ENCODE measurements around the gene PPM1G.

DNA sequence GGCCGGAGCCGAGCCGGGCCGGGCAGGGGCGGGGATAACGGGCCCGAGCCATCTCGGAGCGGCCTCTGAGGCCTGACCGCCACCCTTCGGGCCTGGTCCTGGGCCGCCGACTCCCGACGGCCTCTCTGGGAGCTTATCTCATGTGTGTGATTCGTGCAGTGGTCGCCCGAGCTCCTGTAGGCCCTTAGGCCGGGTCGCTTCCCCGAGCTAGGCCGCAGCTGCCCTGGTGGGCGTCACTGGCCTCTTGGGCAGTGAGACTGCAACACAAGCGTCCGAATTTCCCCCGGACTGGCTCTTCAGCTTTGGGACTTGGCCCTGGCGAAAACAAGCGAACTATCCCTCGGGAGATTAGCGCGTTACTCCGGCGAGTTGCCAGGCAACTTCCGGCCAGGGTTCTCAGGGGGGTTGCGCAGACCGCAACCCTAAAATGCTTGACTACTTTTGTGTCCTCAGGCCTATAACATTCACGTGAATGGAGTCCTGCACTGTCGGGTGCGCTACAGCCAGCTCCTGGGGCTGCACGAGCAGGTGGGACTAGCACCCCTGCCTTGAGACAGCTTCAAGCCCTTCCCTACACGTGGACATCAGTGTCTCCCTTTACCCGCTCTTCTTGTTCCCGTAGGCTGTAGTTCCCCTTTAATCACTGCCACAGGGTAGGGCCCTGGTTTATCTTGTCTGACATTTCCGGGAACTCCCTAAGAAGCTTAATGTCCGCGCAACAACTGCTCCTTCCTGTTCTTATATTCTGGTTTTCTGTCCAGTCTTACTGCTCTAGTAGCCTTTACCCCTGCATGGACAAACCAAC, 38.4 kb downstream of the PPM1G start:
- TF ChIP-seq GATA2 (IDR thresholded peaks at IDR 0.05; ENCODE audit: low read depth, low read length) (no peak), GATA3 (IDR thresholded peaks at IDR 0.05; ENCODE audit: low read depth, low read length) (no peak)

Measured in SH-SY5Y (cell line).